WTC11 (cell line): ENCODE results near the gene HIPK2. TPM values are rescaled to one million over a fixed set of nuclear protein-coding genes. Genes with fewer than 3 reads are reported as not detected.
A peak's percentile ranks its signal among the peaks of the same experiment; 100 is the strongest.

Source experiments
- ATAC-seq: fragments of 200-7000 bp; cut with Tn5 transposase; 2 replicates; pipeline ENCODE4 v1.10.0; 2021; ENCODE audit warnings: mild to moderate bottlenecking, moderate library complexity
- CTCF ChIA-PET: fragments of 300-600 bp; sonication (Branson Sonifier 250); formaldehyde crosslinking; loops from one replicate; lab custom pipeline; 2021; ENCODE audit warnings: antibody characterized with exemption; lab: Charles Lee
- POLR2A ChIA-PET: fragments of 350-600 bp; sonication (Branson Sonifier 250); formaldehyde crosslinking; loops from one replicate; lab custom pipeline; 2021; ENCODE audit warnings: antibody characterized with exemption; lab: Charles Lee
- DNase-seq: peaks from one replicate; pipeline ENCODE4 v3.0.0; 2021; ENCODE audit warnings: low spot score
- H3K27ac Mint-ChIP-seq: 2 replicates; pipeline ENCODE4 v1.8.0; 2021; ENCODE audit warnings: mixed read lengths
- H3K27me3 Mint-ChIP-seq: 2 replicates; pipeline ENCODE4 v1.8.0; 2021; ENCODE audit warnings: low read depth, mild to moderate bottlenecking, moderate library complexity, mixed read lengths
- H3K36me3 Mint-ChIP-seq: 2 replicates; pipeline ENCODE4 v1.8.0; 2021; ENCODE audit warnings: mixed read lengths
- H3K4me1 Mint-ChIP-seq: 2 replicates; pipeline ENCODE4 v1.8.0; 2022; ENCODE audit warnings: mixed read lengths
- H3K4me3 Mint-ChIP-seq: 2 replicates; pipeline ENCODE4 v1.8.0; 2021; ENCODE audit warnings: mild to moderate bottlenecking, moderate library complexity, mixed read lengths
- H3K9me3 Mint-ChIP-seq: 2 replicates; pipeline ENCODE4 v1.8.0; 2021; ENCODE audit warnings: mixed read lengths
- ATF1 ChIP-seq: sonication (generic); formaldehyde crosslinking; IDR thresholded peaks from 2 replicates; pipeline ENCODE4 v1.8.1; 2023; ENCODE audit warnings: mild to moderate bottlenecking, moderate library complexity, missing genetic modification reagents
- CREM ChIP-seq: sonication (generic); formaldehyde crosslinking; IDR thresholded peaks from 2 replicates; pipeline ENCODE4 v1.8.1; 2022; ENCODE audit warnings: mild to moderate bottlenecking, missing genetic modification reagents, moderate library complexity
- ELF4 ChIP-seq: sonication (generic); formaldehyde crosslinking; IDR thresholded peaks from 2 replicates; pipeline ENCODE4 v1.8.1; 2022; ENCODE audit warnings: low read depth, mild to moderate bottlenecking, moderate library complexity, missing genetic modification reagents
- EMX1 ChIP-seq: fragments of 250-450 bp; sonication (Bioruptor Pico); IDR thresholded peaks from 2 replicates; pipeline ENCODE4 v1.8.0; 2021; ENCODE audit warnings: mild to moderate bottlenecking
- ESRRA ChIP-seq: sonication (generic); formaldehyde crosslinking; IDR thresholded peaks from 2 replicates; pipeline ENCODE4 v1.8.1; 2022; ENCODE audit warnings: mild to moderate bottlenecking, missing genetic modification reagents, borderline replicate concordance
- ETV6 ChIP-seq: sonication (generic); formaldehyde crosslinking; IDR thresholded peaks from 2 replicates; pipeline ENCODE4 v1.8.1; 2022; ENCODE audit warnings: mild to moderate bottlenecking, missing genetic modification reagents
- FOXJ3 ChIP-seq: sonication (generic); formaldehyde crosslinking; IDR thresholded peaks from 2 replicates; pipeline ENCODE4 v1.9.0; 2021; ENCODE audit warnings: missing genetic modification reagents, mild to moderate bottlenecking, borderline replicate concordance
- IRF2 ChIP-seq: sonication (generic); formaldehyde crosslinking; IDR thresholded peaks from 2 replicates; pipeline ENCODE4 v1.8.0; 2022; ENCODE audit warnings: low read depth, missing genetic modification reagents, borderline replicate concordance
- KAT7 ChIP-seq: sonication (generic); formaldehyde crosslinking; IDR thresholded peaks from 2 replicates; pipeline ENCODE4 v1.8.1; 2023; ENCODE audit warnings: missing genetic modification reagents, mild to moderate bottlenecking, borderline replicate concordance
- MLX ChIP-seq: sonication (generic); formaldehyde crosslinking; IDR thresholded peaks from 2 replicates; pipeline ENCODE4 v1.8.1; 2023; ENCODE audit warnings: mild to moderate bottlenecking, missing genetic modification reagents, moderate library complexity
- NR1H2 ChIP-seq: sonication (generic); formaldehyde crosslinking; IDR thresholded peaks from 2 replicates; pipeline ENCODE4 v1.9.0; 2021; ENCODE audit warnings: mild to moderate bottlenecking, moderate library complexity, missing genetic modification reagents
- OVOL2 ChIP-seq: fragments of 250-450 bp; sonication (Bioruptor Pico); IDR thresholded peaks from 2 replicates; pipeline ENCODE4 v1.9.0; 2021; ENCODE audit warnings: mild to moderate bottlenecking, borderline replicate concordance
- SMAD3 ChIP-seq: sonication (generic); formaldehyde crosslinking; IDR thresholded peaks from 2 replicates; pipeline ENCODE4 v1.8.0; 2022; ENCODE audit warnings: missing genetic modification reagents, mild to moderate bottlenecking, borderline replicate concordance
- SMAD4 ChIP-seq: sonication (generic); formaldehyde crosslinking; IDR thresholded peaks from 2 replicates; pipeline ENCODE4 v1.8.0; 2022; ENCODE audit warnings: mild to moderate bottlenecking, missing genetic modification reagents
- TEAD4 ChIP-seq: sonication (generic); formaldehyde crosslinking; IDR thresholded peaks from 2 replicates; pipeline ENCODE4 v1.8.0; 2022; ENCODE audit warnings: mild to moderate bottlenecking, missing genetic modification reagents
- ZBTB21 ChIP-seq: sonication (generic); formaldehyde crosslinking; IDR thresholded peaks from 2 replicates; pipeline ENCODE4 v1.8.1; 2023; ENCODE audit warnings: mild to moderate bottlenecking, missing genetic modification reagents, borderline replicate concordance
- ZNF121 ChIP-seq: sonication (generic); formaldehyde crosslinking; IDR thresholded peaks from 2 replicates; pipeline ENCODE4 v1.8.0; 2023; ENCODE audit warnings: missing genetic modification reagents
- ZNF138 ChIP-seq: sonication (generic); formaldehyde crosslinking; conservative IDR thresholded peaks from 2 replicates; pipeline ENCODE4 v1.8.1; 2022; ENCODE audit warnings: mild to moderate bottlenecking, moderate library complexity, missing genetic modification reagents
- ZNF232 ChIP-seq: sonication (generic); formaldehyde crosslinking; IDR thresholded peaks from 2 replicates; pipeline ENCODE4 v1.8.0; 2022; ENCODE audit warnings: mild to moderate bottlenecking, missing genetic modification reagents
- ZNF396 ChIP-seq: fragments of 250-450 bp; sonication (Bioruptor Pico); IDR thresholded peaks from 2 replicates; pipeline ENCODE4 v1.8.0; 2021; ENCODE audit warnings: mild to moderate bottlenecking, moderate library complexity, borderline replicate concordance
- total RNA-seq: library from RNA; stranded (reverse); gene quantifications from 3 replicates; pipeline ENCODE4 v1.2.3, GENCODE V29; 2021
- TF ChIP-seq, protein P1 (sequence below): fragments of 250-450 bp; sonication (Bioruptor Pico); IDR thresholded peaks from 2 replicates; pipeline ENCODE4 v1.9.0; 2021; ENCODE audit warnings: moderate library complexity, mild to moderate bottlenecking, inconsistent platforms, borderline replicate concordance
- TF ChIP-seq, protein P2 (sequence below): fragments of 200-600 bp; IDR thresholded peaks from 2 replicates; pipeline ENCODE4 v1.8.0; 2022; ENCODE audit warnings: antibody characterized with exemption
- TF ChIP-seq, protein P3 (sequence below): sonication (generic); formaldehyde crosslinking; IDR thresholded peaks from 2 replicates; pipeline ENCODE4 v1.8.0; 2023; ENCODE audit warnings: missing genetic modification reagents
- TF ChIP-seq, protein P4 (sequence below): sonication (generic); formaldehyde crosslinking; conservative IDR thresholded peaks from 2 replicates; pipeline ENCODE4 v1.8.1; 2023; ENCODE audit warnings: mild to moderate bottlenecking, low read depth, missing genetic modification reagents, moderate library complexity
- TF ChIP-seq, protein P5 (sequence below): fragments of 250-450 bp; sonication (Bioruptor Pico); conservative IDR thresholded peaks from 2 replicates; pipeline ENCODE4 v1.9.0; 2021; ENCODE audit warnings: mild to moderate bottlenecking

Gene HIPK2
- total RNA-seq, 1 experiment from 2014 or later = 25.3 TPM

GRCh38 chr7:139566736-139567646, 210.8 kb downstream of the HIPK2 start:
- POLR2A ChIA-PET = interaction anchor here (0.5 to 1.2 kb wide), 2 partner anchors 9 to 104 kb away, joined by 4 read pairs; no protein-coding TSS in a partner anchor
- CTCF ChIA-PET = interaction anchor here (0.6 to 2.1 kb wide), 8 partner anchors 9 to 132 kb away, joined by 3 to 10 read pairs (median 5); no protein-coding TSS in a partner anchor
- Mint-ChIP-seq H3K36me3 (no peaks in the 10 kb centered on the region), H3K4me3 (no peak overlapping the region), H3K9me3 (no peaks in the 10 kb centered on the region), H3K4me1 (peaks cover 39% of the 10 kb centered on the region), H3K27ac (no peak overlapping the region), H3K27me3 (no peaks in the 10 kb centered on the region)
- DNase-seq = no peak
- TF ChIP-seq SMAD4 (no peak), ATF1 (CRISPR knock-in tag) (no peak), ZNF396 (CRISPR knock-in tag) (no peak), KAT7 (CRISPR knock-in tag) (no peak), ETV6 (CRISPR knock-in tag) (no peak), MLX (CRISPR knock-in tag) (no peak), CREM (CRISPR knock-in tag) (no peak), ZNF121 (no peak), ZNF232 (no peak), SMAD3 (CRISPR knock-in tag) (no peak), ESRRA (CRISPR knock-in tag) (no peak)
- TF ChIP-seq, protein P1, sequence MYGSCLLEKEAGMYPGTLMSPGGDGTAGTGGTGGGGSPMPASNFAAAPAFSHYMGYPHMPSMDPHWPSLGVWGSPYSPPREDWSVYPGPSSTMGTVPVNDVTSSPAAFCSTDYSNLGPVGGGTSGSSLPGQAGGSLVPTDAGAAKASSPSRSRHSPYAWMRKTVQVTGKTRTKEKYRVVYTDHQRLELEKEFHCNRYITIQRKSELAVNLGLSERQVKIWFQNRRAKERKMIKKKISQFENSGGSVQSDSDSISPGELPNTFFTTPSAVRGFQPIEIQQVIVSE (CRISPR knock-in tag) = no peak
- TF ChIP-seq, protein P2, sequence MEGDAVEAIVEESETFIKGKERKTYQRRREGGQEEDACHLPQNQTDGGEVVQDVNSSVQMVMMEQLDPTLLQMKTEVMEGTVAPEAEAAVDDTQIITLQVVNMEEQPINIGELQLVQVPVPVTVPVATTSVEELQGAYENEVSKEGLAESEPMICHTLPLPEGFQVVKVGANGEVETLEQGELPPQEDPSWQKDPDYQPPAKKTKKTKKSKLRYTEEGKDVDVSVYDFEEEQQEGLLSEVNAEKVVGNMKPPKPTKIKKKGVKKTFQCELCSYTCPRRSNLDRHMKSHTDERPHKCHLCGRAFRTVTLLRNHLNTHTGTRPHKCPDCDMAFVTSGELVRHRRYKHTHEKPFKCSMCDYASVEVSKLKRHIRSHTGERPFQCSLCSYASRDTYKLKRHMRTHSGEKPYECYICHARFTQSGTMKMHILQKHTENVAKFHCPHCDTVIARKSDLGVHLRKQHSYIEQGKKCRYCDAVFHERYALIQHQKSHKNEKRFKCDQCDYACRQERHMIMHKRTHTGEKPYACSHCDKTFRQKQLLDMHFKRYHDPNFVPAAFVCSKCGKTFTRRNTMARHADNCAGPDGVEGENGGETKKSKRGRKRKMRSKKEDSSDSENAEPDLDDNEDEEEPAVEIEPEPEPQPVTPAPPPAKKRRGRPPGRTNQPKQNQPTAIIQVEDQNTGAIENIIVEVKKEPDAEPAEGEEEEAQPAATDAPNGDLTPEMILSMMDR = no peak
- TF ChIP-seq, protein P3, sequence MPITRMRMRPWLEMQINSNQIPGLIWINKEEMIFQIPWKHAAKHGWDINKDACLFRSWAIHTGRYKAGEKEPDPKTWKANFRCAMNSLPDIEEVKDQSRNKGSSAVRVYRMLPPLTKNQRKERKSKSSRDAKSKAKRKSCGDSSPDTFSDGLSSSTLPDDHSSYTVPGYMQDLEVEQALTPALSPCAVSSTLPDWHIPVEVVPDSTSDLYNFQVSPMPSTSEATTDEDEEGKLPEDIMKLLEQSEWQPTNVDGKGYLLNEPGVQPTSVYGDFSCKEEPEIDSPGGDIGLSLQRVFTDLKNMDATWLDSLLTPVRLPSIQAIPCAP (CRISPR knock-in tag) = no peak
- TF ChIP-seq, protein P4, sequence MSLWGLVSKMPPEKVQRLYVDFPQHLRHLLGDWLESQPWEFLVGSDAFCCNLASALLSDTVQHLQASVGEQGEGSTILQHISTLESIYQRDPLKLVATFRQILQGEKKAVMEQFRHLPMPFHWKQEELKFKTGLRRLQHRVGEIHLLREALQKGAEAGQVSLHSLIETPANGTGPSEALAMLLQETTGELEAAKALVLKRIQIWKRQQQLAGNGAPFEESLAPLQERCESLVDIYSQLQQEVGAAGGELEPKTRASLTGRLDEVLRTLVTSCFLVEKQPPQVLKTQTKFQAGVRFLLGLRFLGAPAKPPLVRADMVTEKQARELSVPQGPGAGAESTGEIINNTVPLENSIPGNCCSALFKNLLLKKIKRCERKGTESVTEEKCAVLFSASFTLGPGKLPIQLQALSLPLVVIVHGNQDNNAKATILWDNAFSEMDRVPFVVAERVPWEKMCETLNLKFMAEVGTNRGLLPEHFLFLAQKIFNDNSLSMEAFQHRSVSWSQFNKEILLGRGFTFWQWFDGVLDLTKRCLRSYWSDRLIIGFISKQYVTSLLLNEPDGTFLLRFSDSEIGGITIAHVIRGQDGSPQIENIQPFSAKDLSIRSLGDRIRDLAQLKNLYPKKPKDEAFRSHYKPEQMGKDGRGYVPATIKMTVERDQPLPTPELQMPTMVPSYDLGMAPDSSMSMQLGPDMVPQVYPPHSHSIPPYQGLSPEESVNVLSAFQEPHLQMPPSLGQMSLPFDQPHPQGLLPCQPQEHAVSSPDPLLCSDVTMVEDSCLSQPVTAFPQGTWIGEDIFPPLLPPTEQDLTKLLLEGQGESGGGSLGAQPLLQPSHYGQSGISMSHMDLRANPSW (CRISPR knock-in tag) = no peak
- peak; percentile 47 for ATAC-seq

GRCh38 chr7:139566075-139566474, 211.7 kb downstream of the HIPK2 start:
- Mint-ChIP-seq H3K4me1 (peaks cover 39% of the 10 kb centered on the region), H3K9me3 (no peaks in the 10 kb centered on the region), H3K27ac (0 out of 2 replicates have a peak overlapping the region, but pooled peaks have one; percentile 20), H3K36me3 (no peaks in the 10 kb centered on the region), H3K27me3 (no peaks in the 10 kb centered on the region), H3K4me3 (no peak overlapping the region)
- CTCF ChIA-PET = interaction anchor here (0.6 to 1.9 kb wide), 9 partner anchors 12 to 437 kb away, joined by 3 to 10 read pairs (median 4); no protein-coding TSS in a partner anchor
- no peak for DNase-seq
- POLR2A ChIA-PET = interaction anchor here (0.5 kb wide), 1 partner anchor 159 kb away, joined by 3 read pairs; no protein-coding TSS in a partner anchor
- ATAC-seq = no peak; the same call in 1 of the 2 replicates
- TF ChIP-seq FOXJ3 (no peak), TEAD4 (CRISPR knock-in tag) (no peak), EMX1 (CRISPR knock-in tag) (no peak), ELF4 (CRISPR knock-in tag) (no peak), ZNF138 (CRISPR knock-in tag) (no peak), NR1H2 (CRISPR knock-in tag) (no peak), ZBTB21 (CRISPR knock-in tag) (no peak), OVOL2 (CRISPR knock-in tag) (no peak), ZNF396 (CRISPR knock-in tag) (no peak), ESRRA (CRISPR knock-in tag) (no peak), IRF2 (CRISPR knock-in tag) (no peak)
- TF ChIP-seq, protein P5, sequence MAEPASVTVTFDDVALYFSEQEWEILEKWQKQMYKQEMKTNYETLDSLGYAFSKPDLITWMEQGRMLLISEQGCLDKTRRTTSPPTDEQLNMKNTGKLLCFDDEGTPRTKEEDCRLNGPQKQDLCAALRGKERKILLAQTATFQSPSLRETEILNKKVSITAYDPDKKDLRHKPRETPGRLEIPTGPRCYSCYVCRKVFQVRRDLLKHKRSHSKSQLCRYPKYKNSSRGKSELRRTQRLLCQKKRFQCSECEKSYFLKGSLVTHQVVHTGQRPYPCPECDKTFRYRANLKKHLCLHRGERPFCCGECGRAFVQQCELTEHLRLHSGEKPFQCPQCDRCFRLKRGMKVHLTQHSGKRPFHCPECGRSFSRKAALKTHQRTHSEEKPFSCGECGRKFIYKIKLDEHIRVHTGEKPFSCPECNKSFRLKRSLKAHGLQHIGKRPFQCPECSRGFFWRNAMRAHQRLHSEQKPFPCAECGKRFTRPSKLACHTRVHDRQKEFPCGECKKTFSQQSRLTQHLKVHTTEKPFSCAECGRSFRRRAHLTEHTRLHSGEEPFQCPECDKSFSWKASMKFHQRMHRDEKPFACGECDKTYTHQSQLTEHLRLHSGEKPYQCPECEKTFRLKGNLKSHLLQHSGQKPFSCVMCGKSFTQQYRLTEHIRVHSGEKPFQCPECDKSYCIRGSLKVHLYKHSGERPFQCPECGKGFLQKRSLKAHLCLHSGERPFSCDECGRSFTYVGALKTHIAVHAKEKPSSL = no peak
